Mucosa of gallbladder (tissue), 1 donor: ENCODE results near the gene PRRG2. TPM values are rescaled to one million over a fixed set of nuclear protein-coding genes. Genes with fewer than 3 reads are reported as not detected.

Source experiments
- DNase-seq: peaks from one replicate; pipeline ENCODE4 v3.0.0-alpha.2; 2020; ENCODE audit warnings: low spot score
- total RNA-seq: library from RNA; stranded (reverse); gene quantifications from one replicate; pipeline ENCODE4 v1.2.1, GENCODE V29; 2021
- donor health status: DM: no; HTN: no; CAD: no.

PRRG2 gene
- total RNA-seq, 1 donor from 2014 or later, result 18.2 TPM

GRCh38 chr19:49640113-49640898, 59.2 kb downstream of the PRRG2 start, which contains the start of gene RRAS:
RRAS (minus strand) TSS chr19:49640143; CDS start chr19:49640098, 45 bp downstream.
- DNase-seq, result peak; percentile 100

Other genes starting within 250 kb of the PRRG2 start
- 27.5 TPM for gene CD37, start 245.9 kb upstream of the PRRG2 start, total RNA-seq
- gene TEAD2, start 218.9 kb upstream of the PRRG2 start, total RNA-seq, result 18.0 TPM
- gene DKKL1, start 217.4 kb upstream of the PRRG2 start, total RNA-seq, result not detected
- not detected for gene KASH5, start 193.1 kb upstream of the PRRG2 start, total RNA-seq
- not detected for gene PTH2, start 157.9 kb upstream of the PRRG2 start, total RNA-seq
- gene GFY, start 155.9 kb upstream of the PRRG2 start, total RNA-seq, result not detected
- 1.6 TPM for gene SLC17A7, start 139.8 kb upstream of the PRRG2 start, total RNA-seq
- 77.9 TPM for gene PIH1D1, start 129.5 kb upstream of the PRRG2 start, total RNA-seq
- 45.3 TPM for gene ALDH16A1, start 128.1 kb upstream of the PRRG2 start, total RNA-seq
- gene FLT3LG, start 107.1 kb upstream of the PRRG2 start, total RNA-seq, result 10.2 TPM
- 2,400 TPM for gene RPL13A, start 93.7 kb upstream of the PRRG2 start, total RNA-seq
- gene RPS11, start 84.9 kb upstream of the PRRG2 start, total RNA-seq, result 1,395 TPM
- 320 TPM for gene FCGRT, start 68.7 kb upstream of the PRRG2 start, total RNA-seq
- 42.8 TPM for gene RCN3, start 53.3 kb upstream of the PRRG2 start, total RNA-seq
- gene NOSIP, start 760 bp upstream of the PRRG2 start, total RNA-seq, result 56.3 TPM
- gene PRR12, start 9.9 kb downstream of the PRRG2 start, total RNA-seq, result 42.7 TPM
- 96.1 TPM for gene RRAS, start 58.8 kb downstream of the PRRG2 start, total RNA-seq
- 86.0 TPM for gene SCAF1, start 60.9 kb downstream of the PRRG2 start, total RNA-seq
- gene IRF3, start 84.5 kb downstream of the PRRG2 start, total RNA-seq, result 174 TPM
- 18.9 TPM for gene BCL2L12, start 84.6 kb downstream of the PRRG2 start, total RNA-seq
- gene PRMT1, start 96.0 kb downstream of the PRRG2 start, total RNA-seq, result 103 TPM
- 1.3 TPM for gene ADM5, start 108.3 kb downstream of the PRRG2 start, total RNA-seq
- 14.2 TPM for gene CPT1C, start 109.8 kb downstream of the PRRG2 start, total RNA-seq
- 0.58 TPM for gene TSKS, start 182.0 kb downstream of the PRRG2 start, total RNA-seq
- 76.3 TPM for gene AP2A1, start 185.7 kb downstream of the PRRG2 start, total RNA-seq
- 36.7 TPM for gene FUZ, start 232.0 kb downstream of the PRRG2 start, total RNA-seq
- gene MED25, start 237.0 kb downstream of the PRRG2 start, total RNA-seq, result 66.0 TPM